Measurements from ENCODE around the gene ITPR1. TPM values are rescaled to one million over a fixed set of nuclear protein-coding genes. Genes with fewer than 3 reads are reported as not detected.

The ITPR1 gene
- total and polyA plus RNA-seq, 2 experiments from 2014 or later = 6.8 to 21.0 TPM

DNA sequence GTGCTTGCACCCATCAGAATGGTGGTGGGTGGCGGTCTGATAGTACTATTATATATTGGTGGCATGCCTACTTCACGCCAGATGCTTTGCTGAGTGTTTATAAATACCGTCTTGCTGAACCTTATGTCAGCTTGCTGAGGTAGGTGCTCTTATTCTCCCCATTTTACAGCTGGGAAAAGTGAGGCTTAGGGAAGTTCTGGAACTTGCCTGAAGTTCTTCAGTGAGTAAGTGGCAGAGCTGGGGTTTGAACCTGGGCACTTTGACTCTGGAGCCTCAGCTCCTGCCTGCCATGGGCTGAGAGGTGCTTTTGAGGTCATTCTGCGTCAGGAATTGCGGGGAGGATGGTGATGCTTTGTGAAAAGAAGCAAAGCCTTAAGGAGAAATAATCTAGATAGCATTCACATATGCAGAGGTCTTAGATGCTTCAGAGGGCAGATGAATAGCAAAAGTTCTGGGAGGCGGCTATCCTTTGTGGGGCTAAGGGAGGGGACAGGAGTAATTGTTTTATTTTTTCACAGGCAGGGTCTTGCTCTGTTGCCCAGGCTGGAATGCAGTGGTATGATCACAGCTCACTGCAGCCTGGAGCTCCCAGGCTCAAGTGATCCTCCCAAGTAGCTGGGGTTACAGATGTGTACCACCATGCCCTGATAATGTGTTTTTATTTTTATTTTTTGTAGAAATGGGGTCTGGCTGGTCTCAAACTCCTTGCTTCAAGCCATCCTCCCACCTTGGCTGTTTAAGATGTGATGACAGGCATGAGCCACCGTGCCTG lies 18.5 kb downstream of the ITPR1 start:
- Histone ChIP-seq H3K27me3 (ENCODE audit: insufficient read depth) (no peaks in the 10 kb centered on the region), H3K36me3 (ENCODE audit: insufficient read depth) (no peaks in the 10 kb centered on the region), H2AFZ (no peak overlapping the region), H3K27ac (ENCODE audit: low read depth) (no peak overlapping the region), H3K4me1 (ENCODE audit: insufficient read depth) (peaks cover 32% of the 10 kb centered on the region), H3K79me2 (replicated peaks; ENCODE audit: insufficient read depth) (no peaks in the 10 kb centered on the region), H3K4me3 (no peak overlapping the region), H3K9me2 (ENCODE audit: insufficient read depth) (no peaks in the 10 kb centered on the region), H3K4me2 (no peak overlapping the region), H3F3A (replicated peaks; ENCODE audit: low read depth) (no peaks in the 10 kb centered on the region), H4K20me1 (replicated peaks; ENCODE audit: insufficient read depth) (peaks cover 4% of the 10 kb centered on the region; the same call in 1 of the 2 replicates)
- ATAC-seq (no peak), DNase-seq (ENCODE audit: low spot score) (no peak)
- H3K27me3 Mint-ChIP-seq (ENCODE audit: insufficient read depth, low read depth, poor library complexity) = no peaks in the 10 kb centered on the region
- no peak overlapping the region for H3K27ac Mint-ChIP-seq
- H3K36me3 Mint-ChIP-seq (ENCODE audit: low read depth) = no peaks in the 10 kb centered on the region
- peaks cover 40% of the 10 kb centered on the region for H3K4me1 Mint-ChIP-seq
- TF ChIP-seq EZH2 (IDR thresholded peaks at IDR 0.05; ENCODE audit: low read depth, unreplicated experiment) = no peak
- no peak for TF ChIP-seq CREB1 (CRISPR knock-in tag; IDR thresholded peaks at IDR 0.05; ENCODE audit: low read depth)
- TF ChIP-seq, protein P1, sequence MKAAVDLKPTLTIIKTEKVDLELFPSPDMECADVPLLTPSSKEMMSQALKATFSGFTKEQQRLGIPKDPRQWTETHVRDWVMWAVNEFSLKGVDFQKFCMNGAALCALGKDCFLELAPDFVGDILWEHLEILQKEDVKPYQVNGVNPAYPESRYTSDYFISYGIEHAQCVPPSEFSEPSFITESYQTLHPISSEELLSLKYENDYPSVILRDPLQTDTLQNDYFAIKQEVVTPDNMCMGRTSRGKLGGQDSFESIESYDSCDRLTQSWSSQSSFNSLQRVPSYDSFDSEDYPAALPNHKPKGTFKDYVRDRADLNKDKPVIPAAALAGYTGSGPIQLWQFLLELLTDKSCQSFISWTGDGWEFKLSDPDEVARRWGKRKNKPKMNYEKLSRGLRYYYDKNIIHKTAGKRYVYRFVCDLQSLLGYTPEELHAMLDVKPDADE (IDR thresholded peaks at IDR 0.05) = no peak
- no peak for TF ChIP-seq ZNF114 (CRISPR knock-in tag; IDR thresholded peaks at IDR 0.05)
- TF ChIP-seq JUNB (IDR thresholded peaks at IDR 0.05; ENCODE audit: unreplicated experiment) = no peak
- TF ChIP-seq EZH2phosphoT487 (IDR thresholded peaks at IDR 0.05; ENCODE audit: unreplicated experiment) = no peak
- TF ChIP-seq ZNF331 (CRISPR knock-in tag; IDR thresholded peaks at IDR 0.05; ENCODE audit: low read depth) = no peak
- TF ChIP-seq, protein P2, sequence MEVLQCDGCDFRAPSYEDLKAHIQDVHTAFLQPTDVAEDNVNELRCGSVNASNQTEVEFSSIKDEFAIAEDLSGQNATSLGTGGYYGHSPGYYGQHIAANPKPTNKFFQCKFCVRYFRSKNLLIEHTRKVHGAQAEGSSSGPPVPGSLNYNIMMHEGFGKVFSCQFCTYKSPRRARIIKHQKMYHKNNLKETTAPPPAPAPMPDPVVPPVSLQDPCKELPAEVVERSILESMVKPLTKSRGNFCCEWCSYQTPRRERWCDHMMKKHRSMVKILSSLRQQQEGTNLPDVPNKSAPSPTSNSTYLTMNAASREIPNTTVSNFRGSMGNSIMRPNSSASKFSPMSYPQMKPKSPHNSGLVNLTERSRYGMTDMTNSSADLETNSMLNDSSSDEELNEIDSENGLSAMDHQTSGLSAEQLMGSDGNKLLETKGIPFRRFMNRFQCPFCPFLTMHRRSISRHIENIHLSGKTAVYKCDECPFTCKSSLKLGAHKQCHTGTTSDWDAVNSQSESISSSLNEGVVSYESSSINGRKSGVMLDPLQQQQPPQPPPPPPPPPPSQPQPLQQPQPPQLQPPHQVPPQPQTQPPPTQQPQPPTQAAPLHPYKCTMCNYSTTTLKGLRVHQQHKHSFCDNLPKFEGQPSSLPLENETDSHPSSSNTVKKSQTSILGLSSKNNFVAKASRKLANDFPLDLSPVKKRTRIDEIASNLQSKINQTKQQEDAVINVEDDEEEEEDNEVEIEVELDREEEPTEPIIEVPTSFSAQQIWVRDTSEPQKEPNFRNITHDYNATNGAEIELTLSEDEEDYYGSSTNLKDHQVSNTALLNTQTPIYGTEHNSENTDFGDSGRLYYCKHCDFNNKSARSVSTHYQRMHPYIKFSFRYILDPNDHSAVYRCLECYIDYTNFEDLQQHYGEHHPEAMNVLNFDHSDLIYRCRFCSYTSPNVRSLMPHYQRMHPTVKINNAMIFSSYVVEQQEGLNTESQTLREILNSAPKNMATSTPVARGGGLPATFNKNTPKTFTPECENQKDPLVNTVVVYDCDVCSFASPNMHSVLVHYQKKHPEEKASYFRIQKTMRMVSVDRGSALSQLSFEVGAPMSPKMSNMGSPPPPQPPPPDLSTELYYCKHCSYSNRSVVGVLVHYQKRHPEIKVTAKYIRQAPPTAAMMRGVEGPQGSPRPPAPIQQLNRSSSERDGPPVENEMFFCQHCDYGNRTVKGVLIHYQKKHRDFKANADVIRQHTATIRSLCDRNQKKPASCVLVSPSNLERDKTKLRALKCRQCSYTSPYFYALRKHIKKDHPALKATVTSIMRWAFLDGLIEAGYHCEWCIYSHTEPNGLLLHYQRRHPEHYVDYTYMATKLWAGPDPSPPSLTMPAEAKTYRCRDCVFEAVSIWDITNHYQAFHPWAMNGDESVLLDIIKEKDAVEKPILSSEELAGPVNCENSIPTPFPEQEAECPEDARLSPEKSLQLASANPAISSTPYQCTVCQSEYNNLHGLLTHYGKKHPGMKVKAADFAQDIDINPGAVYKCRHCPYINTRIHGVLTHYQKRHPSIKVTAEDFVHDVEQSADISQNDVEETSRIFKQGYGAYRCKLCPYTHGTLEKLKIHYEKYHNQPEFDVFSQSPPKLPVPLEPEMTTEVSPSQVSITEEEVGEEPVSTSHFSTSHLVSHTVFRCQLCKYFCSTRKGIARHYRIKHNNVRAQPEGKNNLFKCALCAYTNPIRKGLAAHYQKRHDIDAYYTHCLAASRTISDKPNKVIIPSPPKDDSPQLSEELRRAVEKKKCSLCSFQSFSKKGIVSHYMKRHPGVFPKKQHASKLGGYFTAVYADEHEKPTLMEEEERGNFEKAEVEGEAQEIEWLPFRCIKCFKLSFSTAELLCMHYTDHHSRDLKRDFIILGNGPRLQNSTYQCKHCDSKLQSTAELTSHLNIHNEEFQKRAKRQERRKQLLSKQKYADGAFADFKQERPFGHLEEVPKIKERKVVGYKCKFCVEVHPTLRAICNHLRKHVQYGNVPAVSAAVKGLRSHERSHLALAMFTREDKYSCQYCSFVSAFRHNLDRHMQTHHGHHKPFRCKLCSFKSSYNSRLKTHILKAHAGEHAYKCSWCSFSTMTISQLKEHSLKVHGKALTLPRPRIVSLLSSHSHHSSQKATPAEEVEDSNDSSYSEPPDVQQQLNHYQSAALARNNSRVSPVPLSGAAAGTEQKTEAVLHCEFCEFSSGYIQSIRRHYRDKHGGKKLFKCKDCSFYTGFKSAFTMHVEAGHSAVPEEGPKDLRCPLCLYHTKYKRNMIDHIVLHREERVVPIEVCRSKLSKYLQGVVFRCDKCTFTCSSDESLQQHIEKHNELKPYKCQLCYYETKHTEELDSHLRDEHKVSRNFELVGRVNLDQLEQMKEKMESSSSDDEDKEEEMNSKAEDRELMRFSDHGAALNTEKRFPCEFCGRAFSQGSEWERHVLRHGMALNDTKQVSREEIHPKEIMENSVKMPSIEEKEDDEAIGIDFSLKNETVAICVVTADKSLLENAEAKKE (CRISPR knock-in tag; IDR thresholded peaks at IDR 0.05) = no peak
- TF ChIP-seq STAT1 (IDR thresholded peaks at IDR 0.05; ENCODE audit: unreplicated experiment) = no peak
- TF ChIP-seq POLR2AphosphoS5 (IDR thresholded peaks at IDR 0.05; ENCODE audit: low read depth) = no peak
- TF ChIP-seq, protein P3, sequence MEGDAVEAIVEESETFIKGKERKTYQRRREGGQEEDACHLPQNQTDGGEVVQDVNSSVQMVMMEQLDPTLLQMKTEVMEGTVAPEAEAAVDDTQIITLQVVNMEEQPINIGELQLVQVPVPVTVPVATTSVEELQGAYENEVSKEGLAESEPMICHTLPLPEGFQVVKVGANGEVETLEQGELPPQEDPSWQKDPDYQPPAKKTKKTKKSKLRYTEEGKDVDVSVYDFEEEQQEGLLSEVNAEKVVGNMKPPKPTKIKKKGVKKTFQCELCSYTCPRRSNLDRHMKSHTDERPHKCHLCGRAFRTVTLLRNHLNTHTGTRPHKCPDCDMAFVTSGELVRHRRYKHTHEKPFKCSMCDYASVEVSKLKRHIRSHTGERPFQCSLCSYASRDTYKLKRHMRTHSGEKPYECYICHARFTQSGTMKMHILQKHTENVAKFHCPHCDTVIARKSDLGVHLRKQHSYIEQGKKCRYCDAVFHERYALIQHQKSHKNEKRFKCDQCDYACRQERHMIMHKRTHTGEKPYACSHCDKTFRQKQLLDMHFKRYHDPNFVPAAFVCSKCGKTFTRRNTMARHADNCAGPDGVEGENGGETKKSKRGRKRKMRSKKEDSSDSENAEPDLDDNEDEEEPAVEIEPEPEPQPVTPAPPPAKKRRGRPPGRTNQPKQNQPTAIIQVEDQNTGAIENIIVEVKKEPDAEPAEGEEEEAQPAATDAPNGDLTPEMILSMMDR (conservative IDR thresholded peaks at IDR 0.05; ENCODE audit: low read depth in 2 of 2) = no peak
- TF ChIP-seq NANOG (IDR thresholded peaks at IDR 0.05; ENCODE audit: borderline replicate concordance) = no peak
- H3K4me3 Mint-ChIP-seq = no peak overlapping the region
- H3K9me3 Mint-ChIP-seq = no peaks in the 10 kb centered on the region

Data from GM23338 (cell line).